GM12864 (cell line): ENCODE measurements around the gene LRSAM1.

ENCODE experiments used
- DNase-seq: peaks from one replicate; pipeline ENCODE4 v3.0.0-alpha.2; 2011; ENCODE audit warnings: low read depth
- H3K4me3 ChIP-seq: 2 replicates; pipeline ENCODE4 v1.5.1; 2011; ENCODE audit warnings: mild to moderate bottlenecking, low read depth, low read length, control low read depth
- TF ChIP-seq, protein P1 (sequence below): IDR thresholded peaks from 2 replicates; pipeline ENCODE4 v1.5.1; 2011; ENCODE audit warnings: low read depth, mild to moderate bottlenecking, moderate library complexity, low read length, control low read depth, inconsistent platforms; ENCODE audit errors: missing control alignments

The LRSAM1 gene

DNA sequence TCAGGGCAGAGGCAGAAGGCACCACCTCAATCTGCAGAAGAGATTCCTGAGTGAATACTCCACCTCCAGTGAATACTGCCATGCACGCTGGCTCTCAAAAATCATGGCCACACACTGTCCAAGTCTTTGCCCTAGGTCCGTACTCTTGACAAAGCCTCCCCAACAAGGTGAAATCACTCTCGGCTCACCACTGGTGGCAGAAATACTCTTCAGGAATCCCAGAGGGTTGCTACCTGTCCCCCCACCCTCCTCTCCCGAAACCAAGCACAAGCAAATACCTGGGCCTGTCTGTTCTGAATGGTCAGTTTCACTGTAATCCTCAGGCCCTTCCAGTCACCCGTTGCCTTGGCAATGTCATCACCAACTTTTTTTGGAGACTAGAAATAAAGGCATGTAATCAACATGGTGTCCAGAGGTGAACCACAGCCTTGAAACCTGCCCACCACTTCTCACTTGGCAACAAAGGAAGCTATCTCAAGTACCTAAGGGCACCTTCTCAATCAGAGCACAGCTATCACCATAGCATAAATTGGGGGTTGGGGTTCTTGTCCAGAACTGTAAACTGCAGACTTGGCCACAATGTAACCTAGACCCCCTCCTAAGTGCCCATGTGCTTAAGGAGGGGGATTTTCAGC is 1.9 kb upstream of the LRSAM1 start:
- peak overlapping the region; percentile 76 for H3K4me3 ChIP-seq
- DNase-seq, result no peak
- TF ChIP-seq, protein P1, sequence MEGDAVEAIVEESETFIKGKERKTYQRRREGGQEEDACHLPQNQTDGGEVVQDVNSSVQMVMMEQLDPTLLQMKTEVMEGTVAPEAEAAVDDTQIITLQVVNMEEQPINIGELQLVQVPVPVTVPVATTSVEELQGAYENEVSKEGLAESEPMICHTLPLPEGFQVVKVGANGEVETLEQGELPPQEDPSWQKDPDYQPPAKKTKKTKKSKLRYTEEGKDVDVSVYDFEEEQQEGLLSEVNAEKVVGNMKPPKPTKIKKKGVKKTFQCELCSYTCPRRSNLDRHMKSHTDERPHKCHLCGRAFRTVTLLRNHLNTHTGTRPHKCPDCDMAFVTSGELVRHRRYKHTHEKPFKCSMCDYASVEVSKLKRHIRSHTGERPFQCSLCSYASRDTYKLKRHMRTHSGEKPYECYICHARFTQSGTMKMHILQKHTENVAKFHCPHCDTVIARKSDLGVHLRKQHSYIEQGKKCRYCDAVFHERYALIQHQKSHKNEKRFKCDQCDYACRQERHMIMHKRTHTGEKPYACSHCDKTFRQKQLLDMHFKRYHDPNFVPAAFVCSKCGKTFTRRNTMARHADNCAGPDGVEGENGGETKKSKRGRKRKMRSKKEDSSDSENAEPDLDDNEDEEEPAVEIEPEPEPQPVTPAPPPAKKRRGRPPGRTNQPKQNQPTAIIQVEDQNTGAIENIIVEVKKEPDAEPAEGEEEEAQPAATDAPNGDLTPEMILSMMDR, result no peak

DNA sequence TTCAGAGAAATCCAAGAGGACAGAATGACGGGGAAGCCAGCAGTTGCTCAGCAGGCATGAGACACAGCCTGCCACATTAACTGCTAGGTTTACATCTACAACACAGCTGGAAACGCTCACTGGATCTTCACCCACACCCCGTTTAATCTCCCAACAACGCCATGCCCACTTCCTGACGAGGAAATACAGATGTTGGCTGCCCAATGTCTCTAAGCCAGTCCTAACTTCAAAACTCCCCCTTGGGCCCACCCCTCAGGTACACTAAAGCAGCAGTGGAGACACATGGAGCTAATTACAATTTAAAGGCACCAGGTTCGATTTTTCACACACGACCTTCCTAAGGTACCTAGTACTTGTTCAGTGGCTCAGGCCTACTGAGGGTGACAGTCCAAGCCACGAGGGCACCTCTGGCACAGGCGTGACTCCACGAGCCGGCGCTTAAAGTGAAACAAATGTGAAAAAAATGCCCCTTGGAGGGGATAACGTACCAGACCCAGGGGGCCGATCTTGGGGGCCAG is 1.0 kb upstream of the LRSAM1 start:
- TF ChIP-seq, protein P1, result no peak
- no peak for DNase-seq
- H3K4me3 ChIP-seq, result peak overlapping the region; percentile 76

DNA sequence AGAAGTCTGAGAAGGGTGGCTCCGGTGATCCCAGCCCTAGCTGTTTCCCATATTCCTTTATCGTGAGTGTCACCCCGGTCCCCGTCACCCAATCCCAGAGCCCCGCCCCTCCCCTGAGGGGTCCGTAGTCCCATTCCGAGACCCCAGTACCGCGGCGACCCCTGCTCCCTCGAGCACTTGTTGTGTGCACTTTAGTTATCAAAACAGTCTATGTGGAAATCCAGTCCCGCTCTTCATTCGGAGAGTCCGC is 223 bp downstream of the LRSAM1 start:
- peak overlapping the region; percentile 76 for H3K4me3 ChIP-seq
- TF ChIP-seq, protein P1, result no peak
- no peak for DNase-seq

DNA sequence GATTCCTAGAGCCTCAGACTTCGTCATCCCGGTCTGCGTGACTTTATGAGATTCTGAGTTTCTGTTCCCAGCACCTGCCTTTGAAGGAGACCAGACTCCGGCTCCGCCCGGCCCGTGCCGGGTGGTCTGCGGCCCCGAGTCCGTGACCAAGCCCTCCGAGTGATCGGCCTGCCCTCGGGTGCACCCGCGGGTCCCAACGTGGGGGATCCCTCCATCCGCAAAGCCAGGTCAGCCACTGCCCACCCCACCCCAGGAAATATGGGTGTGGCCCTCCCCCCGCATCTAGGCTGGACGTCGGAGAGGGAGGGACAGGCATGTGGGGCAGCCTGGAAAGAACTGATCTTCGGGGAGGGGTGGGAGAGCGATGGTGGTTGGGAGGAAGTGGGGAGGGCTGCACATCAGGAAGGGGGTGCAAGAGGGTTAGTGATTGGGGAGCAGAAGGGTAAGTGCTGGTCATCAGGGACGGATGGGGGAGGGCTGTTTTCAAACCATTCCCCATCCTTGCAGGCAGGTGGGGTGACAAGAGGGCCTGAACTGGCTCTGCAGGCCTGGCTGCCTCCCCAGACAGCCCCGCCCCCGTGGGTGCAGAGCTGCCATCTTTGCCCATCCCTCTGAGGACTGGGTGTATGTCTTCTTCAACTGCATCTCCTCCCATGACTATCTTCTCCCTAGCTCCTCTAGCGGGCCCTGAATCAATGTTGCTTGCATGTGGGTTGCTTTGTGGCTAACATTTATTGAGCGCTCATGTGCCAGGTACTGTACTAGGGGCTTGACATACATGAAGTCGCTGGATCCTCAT is 747 bp downstream of the LRSAM1 start:
- no peak for DNase-seq
- TF ChIP-seq, protein P1, result peak; percentile 16
- peak overlapping the region; percentile 76 for H3K4me3 ChIP-seq

DNA sequence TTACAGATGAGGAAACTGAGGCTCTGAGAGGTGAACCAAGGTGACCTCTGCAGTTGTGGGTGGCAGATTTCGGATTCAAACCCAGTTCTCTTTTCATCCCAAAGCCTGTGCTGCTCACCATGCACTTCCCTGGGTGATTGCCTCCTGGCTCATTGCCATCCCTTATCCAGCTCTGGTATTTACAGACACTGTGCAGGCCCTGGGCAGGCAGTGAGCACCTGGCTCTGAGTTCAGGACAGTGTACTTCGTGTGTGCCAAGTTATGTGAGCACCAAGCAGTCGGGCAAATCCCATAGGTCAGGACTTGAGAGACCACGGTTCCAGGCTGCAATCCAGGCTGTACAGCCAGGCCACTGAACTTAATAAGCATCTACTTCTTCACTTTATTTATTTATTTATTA is 1.4 kb downstream of the LRSAM1 start:
- H3K4me3 ChIP-seq, result peak overlapping the region; percentile 76; the same call in 1 of the 2 replicates

DNA sequence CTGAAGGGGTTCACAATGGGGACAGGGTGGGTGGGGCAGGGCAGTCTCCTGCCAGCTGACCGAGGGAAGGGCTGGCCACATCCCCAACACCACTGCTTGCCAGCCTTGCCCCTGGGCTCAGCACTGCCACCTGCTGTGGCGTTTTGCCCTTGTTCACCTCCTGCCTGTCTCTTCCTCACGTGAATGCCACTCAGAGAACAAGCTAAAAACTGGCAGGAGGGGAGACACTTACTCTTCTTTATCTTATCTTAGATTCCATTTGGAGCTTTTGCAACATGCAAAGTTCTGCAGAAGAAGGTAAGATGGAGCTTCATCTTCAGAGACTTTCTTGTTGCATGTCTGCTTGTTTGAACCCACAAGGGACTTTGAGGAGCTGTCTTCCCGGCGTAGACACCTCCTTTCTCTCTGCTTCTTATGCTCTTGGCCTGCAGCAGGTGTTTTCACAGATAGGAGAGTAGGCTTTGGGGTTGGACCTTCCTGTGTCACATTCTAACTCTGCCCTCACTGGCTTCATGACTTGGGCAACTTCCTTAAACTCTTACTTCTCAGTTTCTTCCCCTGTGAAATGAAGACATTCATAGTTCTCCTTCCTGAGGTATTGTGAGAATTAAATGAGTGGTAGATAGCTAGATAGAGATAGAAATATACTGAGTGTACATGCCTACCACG is 4.1 kb downstream of the LRSAM1 start:
- TF ChIP-seq, protein P1, result peak; percentile 52
- no peak for DNase-seq
- no peak overlapping the region for H3K4me3 ChIP-seq

More for the DNA sequence above, 1.4 kb downstream of the LRSAM1 start:
- TF ChIP-seq, protein P1, result peak; percentile 0
- no peak for DNase-seq
